ENCODE data around the gene KLHL30.

- TF ChIP-seq CTCF (optimal IDR thresholded peaks at IDR 0.05 in 1 of 3, IDR thresholded peaks at IDR 0.05 in 1 of 3, conservative IDR thresholded peaks at IDR 0.05 in 1 of 3; ENCODE audit: extremely low read depth in 1 of 3, insufficient read depth in 2 of 3, low read length in 3 of 3) (no peak), EZH2 (IDR thresholded peaks at IDR 0.05; ENCODE audit: low read length) (no peak)
These were observed 4.9 kb downstream of the KLHL30 start for GRCh38 chr2:238143239-238143951.
